Forelimb muscle (tissue), 1 donor: ENCODE measurements around the gene TCAF1. TPM values are rescaled to one million over a fixed set of nuclear protein-coding genes. Genes with fewer than 3 reads are reported as not detected.
"Not testable (repeated sequence)": the region's sequence is repeated elsewhere in the genome, so short reads cannot be mapped to it uniquely, and the experiment has no call there.

Experiments
- DNase-seq: peaks from one replicate; pipeline ENCODE4 v3.0.0-alpha.2; 2013; ENCODE audit warnings: low read depth
- polyA plus RNA-seq: library from polyadenylated mRNA; unstranded; fragments of 120-200 nt; gene quantifications from one replicate; pipeline ENCODE4 v1.2.1, GENCODE V29; 2013; ENCODE audit not compliant: insufficient read length

Gene TCAF1
- polyA plus RNA-seq, 1 donor = 206 TPM

DNA sequence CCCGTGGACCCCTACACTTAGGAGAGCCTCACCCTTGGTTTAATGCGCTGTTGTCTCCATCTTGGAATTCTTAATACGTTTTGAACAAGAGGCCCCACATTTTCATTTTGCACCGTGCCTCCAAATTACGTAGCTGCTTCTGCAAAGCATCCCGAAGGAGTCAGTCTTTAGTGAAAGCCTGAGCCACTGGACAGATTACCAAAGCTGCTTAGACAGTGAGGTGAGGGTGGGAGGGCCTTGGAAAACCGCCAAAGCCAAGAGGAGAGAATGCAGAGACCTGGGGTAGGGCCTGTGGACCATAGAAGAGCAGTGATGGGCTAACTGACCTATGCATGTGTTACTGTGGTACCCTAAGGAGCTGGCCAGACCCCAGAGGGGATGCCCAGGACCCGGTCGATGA is 4.2 kb upstream of the TCAF1 start:
- no peak for DNase-seq

DNA sequence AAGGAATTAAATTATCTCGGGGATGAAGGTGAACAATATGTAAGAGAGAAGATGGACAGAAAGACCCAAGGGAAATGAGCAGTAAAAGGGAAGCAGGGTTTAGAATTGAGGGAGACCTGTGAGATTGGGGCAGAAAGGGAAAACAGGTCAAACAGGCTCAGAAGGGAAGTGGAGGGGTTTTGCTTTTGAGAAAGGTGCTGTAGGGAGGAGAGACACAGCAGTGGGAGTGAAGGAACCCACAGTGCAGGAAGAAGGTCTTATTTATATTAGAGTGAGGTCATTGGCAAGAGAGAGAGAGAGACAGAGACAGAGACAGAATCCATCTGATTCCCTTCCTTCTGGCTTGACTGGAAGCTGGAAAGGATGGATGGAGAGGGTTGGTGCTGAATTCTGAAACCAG is 3.5 kb upstream of the TCAF1 start:
- DNase-seq = no peak

DNA sequence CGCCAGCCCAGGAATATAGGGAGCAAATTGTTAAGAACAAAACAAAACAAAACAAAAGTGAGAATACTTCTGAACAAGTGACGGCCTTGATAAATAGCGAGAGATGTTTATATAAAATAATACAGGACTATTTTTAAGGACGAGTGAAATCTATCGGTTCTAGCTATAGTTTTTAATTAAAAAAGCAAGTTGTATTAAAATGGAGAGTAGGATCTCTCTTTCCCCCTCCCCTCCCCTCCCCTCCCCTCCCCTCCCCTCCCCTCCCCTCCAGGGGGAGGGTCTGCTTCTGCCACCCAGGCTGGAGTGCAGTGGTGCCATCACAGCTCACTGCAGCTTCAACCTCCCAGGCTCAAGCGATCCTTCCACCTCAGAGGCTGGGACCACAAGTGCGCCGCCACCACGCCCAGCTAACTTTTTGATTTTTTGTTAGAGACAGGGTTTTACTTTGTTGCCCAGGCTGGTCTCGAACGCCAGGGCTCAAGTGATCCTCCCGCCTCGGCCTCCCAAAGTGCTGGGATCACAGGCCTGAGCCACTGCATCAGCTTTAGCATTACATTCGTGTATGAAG is 440 bp upstream of the TCAF1 start:
- no peak for DNase-seq

DNA sequence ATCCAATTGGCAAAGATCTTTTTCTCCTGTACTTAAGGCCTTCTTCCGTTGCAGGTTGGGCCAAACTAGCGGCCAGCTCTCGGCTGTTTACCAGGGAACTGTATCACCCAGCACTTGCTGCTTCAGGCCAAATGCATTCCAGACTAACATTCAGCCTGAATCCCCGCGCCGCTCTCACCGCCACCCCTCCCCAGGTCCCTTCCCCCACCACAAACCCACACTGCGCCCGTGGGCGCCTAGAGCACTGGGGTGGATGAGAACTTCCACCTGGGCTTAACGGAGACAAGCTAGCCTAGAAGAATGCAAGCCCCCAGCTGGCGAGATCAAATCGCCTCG is 676 bp downstream of the TCAF1 start:
- no peak for DNase-seq

DNA sequence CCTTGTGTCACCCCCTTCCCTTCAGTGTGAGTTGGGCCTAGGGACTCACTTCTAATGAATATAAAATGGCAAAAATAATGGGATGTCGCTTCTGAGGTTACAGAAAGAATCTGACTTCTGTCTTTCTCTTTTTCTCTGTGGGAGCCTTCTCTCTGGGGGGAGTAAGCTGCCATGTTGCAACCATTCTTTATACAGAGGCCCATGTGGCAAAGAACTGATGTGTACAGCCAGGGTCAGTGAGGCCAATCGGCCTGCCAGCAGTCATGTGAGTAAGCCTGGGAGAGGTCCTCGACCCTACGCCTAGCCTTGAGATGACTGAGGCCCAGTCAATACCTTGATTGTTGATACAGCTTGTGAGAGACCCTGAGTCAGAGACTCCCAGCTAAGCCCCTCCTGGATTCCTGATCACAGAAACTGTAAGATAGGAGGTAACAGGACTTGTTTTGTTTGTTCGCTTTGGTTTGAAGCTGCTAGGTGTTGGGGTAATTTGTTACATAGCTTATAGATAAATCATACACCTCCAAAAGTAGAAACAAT is 1.7 kb downstream of the TCAF1 start:
- no peak for DNase-seq

DNA sequence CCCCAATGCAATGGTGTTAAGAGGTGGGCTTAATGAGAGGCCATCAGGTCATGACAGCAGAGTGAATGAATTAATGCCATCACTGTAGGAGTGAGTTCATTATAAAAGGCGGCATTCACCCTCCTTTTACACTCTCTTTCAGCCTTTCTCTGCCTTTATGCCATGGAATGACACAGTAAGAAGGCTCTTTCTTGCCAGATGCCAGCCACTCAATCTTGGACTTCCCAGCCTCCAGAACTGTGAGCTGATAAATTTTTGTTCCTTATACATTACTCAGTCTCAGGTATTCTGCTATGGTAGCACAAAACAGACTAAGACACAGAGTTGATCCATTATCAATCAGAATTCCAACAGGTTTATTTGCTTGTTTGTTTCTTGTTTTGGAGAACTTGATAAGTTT is 3.2 kb downstream of the TCAF1 start:
- DNase-seq = no peak

DNA sequence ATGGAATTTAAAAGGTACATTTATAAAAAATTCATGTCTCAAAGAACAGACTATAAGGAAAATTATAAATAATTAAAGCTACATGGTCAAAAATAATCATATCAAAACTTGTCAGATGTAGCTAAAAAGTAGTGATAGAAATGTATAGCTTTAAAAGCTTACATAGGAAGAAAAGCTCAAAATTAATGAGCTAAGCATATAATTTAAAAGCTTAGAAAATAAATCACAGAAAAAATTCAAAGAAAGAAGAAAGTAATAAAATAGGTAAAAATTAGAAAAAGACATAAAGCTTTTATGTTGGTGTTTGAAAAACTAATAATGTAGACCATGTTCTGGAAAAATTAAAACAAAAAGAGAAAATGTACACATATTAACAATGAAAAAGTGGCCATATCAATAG is 5.3 kb downstream of the TCAF1 start:
- DNase-seq = no peak

DNA sequence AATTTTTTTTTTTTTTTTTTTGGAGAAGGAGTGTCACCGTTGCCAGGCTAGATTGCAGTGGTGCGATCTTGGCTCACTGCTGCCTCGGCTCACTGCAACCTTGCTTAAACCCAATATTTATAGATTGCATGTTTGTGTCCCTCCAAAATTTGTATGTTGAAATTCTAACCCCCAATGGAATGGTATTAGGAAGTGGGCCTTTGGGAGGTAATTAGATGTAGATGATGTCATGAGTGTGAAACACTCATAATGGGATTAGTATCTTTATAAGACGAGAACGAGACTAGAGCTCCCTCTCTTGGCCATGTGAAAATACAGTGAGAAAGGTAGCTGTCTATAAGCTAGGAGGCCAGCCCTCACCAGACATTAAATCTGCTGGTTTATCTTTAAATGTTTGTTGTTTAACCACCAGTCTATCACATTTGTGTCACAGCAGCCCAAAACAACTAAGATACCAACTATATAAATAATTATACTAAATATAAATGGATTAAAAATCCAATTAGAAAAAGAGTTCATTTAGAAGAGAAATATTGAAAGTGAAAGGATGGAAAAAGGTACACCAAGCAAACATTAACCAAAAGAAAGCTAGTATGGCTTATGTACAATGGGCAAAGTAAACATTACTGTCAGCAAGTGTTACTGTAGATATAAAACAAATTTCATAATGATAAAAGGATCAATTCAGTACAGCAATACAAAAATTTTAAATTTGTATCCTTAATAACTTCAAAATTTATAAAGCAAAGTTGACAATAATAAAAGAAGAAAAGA is 9.3 kb downstream of the TCAF1 start:
- DNase-seq = no peak

DNA sequence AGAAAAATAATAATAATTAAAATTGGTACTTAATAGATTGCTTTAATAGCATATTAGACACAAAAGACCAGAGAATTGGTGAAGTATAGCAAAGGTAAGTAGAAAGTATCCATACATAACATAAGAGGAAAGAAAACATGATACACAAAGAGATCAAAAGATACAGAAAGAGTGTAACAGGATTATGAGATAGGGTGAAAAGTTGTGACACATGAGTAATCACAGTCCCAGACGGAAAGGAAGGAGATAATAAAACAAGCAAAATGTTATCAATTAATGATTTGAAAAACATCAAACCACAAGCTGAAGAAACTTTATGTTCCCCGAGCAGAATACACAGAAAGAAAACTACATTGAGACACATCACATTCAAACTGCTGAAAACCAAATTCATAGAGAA is 10.5 kb downstream of the TCAF1 start:
- no peak for DNase-seq

DNA sequence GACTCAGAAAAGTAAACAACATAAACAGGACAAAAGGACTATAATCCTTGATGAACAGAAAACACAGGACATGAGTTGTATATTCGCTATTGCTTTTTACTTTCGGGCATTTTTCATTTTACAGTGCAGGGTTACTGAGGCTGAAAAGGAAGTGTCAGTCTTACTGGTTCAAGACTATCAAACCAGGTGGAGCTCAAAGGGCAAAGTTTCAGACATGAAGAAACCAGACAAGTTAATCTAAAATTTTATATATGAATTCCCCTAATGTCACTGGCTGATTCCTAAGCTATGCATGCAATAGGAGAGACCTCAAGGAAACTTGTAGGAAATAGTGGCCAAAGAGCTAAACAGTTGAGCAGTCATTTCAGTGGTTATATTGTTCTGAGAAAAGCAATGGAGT is 11.4 kb downstream of the TCAF1 start:
- DNase-seq = no peak

DNA sequence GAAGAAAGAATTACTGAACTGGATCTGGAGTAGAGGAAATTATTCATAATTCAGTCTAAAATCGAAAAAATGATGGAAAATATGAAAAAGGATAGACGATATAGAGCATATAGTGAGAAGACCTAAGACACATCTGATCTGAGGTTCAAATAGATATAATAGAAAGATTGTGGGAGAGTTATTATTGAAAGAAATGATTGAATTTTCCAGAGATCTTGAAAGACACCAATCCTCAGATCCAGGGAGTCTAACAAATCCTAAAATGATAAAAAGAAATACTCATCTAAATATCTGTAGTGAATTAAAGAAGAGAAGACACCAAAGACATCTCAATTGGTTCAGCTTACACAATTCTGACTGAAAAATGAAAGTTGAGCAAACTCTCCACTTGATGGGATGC is 12.9 kb downstream of the TCAF1 start:
- no peak for DNase-seq

DNA sequence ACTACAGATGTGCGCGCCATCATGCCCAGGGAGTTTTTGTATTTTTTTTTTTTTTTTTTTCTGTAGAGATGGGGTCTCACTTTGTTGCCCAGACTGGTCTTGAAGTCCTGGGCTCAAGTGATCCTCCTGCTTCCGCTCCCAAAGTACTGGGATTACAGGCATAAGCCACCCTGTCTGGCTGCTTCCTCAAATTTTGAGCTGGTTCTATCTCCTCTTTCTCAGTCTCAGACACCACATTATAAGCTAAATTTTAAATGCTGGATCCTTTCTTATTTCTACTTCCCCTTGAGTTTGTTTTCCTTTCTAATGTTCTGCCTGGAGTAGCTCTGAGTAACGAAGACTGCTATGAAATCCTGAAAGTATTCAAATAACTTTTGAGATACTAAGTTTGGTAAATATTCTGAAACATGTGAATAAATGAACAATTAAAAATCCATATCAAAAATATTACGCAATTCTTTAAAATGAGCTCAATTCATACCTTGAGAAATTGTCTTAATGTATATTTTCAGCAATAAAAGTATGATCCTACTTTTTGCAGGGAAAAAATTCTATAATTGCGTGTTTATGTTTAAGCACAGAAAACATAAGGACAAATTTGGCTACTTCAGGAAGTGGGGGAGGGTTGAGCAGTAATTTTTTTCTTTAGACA is 15.0 kb downstream of the TCAF1 start:
- DNase-seq = no peak

DNA sequence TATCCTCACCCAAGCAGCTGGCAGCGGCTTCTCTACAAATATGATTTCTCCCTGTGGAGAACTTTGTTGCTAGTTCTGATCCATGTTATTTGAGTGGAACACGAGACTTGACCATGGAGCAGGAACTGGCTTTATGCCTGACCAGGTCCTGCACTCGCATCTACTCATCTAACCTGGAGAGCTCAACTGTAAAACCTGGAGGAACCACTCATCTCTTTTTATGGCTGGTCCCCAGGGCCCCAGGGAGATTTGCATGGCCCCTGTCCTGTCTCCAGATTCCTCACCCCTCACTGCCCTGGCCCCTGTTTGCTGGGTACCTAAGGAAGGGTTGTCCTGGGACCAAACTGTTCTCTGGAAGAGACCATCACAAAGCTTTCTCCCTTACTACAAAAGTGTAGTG is 16.0 kb downstream of the TCAF1 start:
- no peak for DNase-seq

DNA sequence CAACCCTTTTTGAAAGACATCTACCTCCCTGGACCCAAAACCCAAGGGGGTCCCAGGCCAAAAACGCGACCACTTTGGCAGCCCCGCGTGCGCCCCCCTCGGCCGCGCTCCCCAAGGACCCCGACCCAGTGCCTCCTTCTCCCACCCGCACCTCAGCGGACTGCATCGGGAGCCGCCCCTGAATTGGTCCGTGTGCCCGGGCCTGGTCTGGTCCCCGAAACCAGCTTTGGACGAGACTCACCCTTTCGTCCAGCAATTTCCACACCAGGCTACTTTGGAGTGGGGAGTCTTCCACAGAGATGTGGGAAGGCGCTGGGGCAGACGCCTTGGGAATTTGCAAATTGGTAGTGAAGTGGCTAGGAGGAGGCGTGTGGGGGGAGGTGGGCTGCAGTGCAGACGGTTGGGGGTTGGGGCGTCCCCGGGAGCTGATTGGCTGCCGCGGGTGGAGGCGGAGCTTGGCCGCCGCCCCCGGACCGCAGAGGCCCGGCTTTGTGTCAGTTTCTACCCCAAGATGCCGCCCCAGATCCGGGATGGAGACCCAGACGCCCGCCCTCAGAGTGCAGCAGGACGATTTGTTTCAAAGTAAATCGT is 16.9 kb downstream of the TCAF1 start:
- DNase-seq = no peak

DNA sequence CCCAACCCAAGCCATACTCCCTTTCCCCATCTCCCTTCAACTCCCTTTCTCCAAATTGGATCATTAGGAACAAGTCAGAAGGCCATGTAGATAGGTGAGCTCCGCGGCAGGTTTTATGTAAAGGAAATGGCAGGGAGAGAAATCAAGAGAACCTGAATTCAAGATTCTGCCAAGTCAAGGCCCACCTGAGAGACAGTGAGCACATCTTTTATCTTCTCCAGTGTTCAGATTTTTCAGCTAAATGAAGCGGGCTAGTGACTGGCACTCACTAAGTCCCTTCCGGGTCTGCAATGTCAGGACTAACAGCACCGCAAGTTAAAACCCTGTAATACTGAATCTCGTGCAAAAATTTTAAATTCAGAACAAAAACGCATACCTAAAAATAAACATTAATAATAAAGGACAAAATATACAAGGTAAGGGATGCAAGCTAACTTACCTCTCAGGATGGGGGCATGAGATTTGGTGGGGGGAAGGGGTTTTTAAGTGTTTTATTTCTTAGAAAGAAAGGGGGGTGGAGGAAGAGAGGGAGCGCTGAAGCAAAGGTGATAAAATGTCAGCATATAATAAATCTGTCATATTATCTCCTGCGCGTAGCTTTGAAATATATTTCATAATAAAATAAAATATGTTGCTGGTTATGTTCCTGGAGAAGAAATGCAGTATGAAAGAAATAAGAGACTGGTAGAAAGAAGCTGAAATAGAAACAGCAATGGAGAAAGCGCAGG is 17.6 kb downstream of the TCAF1 start:
- no peak for DNase-seq

DNA sequence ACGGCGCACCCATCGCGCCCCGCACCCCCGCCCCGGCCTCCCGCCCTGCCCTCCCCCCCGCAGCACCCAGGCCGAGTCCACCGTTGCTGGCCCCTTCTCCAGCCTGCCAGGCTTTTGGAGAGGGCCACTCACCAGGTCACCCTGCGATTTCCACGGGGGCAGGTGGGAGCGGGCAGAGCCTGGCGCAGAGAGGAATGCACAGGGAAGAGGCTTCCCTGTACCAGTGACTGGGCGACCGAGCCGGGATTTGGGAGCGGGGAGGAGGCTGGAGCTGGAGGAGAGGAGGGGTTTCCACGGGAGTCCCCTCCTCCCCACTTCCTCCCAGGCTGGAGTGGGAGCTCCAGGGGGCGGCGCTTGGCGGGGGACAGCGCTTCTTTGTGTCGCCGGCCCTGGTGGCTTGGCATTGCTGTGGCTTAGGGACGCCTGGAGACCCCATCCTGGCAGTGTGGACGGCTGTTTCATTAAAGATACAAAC is 19.3 kb downstream of the TCAF1 start:
- DNase-seq = no peak

DNA sequence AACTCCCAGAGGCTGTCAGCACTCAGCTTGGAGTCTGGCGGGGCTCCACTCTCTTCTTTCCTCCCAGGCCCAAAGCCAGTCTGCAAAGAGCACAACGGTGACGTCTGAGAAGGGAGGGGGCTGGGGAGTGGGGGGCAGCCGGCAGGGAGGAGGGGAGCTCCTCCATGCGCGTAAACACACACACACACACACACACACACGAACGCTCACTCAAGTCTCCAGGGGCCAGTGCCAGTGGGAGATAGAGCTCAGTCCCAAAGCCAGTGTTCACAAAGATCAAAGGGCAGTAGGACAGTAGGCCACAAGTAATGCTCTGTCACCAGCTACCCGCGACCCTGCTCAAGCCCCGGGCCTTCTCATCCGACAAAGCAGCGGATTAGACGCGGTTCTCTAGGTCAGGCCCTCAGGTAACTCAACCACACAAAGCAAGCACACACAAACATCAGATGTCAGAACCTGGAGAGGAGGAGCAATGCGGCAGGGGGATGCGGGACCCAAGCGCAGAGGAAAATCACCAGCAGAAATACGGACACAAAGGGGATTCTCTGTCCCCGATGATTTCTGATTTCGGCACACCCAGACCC is 19.9 kb downstream of the TCAF1 start:
- no peak for DNase-seq

DNA sequence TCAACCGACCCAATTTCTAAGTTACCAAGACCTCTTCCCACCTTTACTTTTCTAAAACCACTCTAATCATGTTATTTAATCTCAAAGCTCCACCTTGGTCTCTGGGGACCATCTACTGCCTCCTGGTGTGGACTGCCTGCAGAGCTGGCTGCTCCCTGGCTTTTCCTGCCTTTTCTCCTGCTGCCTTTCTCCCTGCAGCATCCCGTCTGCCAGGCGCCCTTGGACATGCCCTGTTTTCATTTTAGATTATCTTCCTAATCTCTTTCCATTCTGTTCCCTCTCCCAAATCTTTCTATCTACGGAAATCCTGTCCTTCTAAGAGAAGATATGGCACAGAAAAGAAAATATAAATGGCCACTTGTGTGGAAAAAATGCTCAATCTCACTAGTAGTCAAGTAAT is 23.1 kb downstream of the TCAF1 start:
- DNase-seq = no peak

DNA sequence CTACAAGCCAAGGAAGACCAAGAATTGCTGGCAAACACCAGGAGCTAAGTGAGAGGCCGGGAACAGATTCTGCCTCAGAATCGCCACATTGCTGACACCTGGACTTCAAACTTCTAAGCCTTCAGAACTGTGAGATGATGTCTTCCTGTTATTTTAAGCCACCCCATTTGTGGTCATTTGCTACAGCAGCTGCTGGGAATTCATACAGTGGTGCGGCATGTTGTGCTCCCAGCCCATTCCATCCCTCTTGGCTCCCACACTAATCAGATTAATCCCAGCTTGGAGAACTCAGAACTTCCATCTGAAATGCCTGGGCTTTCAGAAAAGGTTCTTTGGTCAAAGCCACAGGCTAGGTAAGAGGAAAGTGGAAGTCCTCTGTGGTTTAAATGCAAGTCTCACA is 24.9 kb downstream of the TCAF1 start:
- no peak for DNase-seq

DNA sequence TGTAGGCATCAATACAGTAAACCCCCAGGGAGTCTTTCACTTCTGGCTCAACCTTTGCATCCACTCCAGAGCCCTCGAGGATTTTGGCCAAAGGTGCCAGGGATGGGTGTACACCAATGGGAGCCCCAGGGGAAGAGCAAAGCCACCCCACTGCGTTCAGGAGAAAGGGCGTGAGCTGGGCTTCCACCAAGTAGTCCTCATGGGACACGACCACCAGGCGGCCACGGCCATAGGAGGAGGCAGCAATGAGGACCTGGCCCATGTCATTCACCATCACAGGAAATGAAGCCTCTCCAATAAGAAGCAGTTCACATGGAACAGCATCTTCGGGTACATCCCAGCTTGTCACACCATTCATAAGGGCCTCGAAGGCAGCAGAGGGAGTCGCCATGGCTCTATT is 25.8 kb downstream of the TCAF1 start:
- no peak for DNase-seq

DNA sequence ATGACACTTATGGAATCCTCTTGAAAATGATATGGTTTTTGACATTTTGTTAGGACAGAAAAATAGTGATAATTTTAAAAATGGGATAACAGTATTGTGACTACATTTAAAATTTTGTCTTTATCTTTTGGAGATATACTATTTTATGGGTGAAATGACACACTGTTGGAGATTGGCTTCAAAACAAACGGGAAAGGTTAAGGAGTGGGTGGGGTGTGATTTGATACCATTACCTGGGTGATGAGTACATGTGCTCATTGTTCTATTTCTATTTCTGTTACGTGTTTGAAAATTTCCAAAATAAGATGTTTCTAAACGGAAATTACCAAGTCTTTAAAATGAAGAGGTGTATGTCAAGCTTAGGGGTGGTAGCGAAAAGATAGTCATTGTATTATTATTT is 28.7 kb downstream of the TCAF1 start:
- not testable (repeated sequence) for DNase-seq

DNA sequence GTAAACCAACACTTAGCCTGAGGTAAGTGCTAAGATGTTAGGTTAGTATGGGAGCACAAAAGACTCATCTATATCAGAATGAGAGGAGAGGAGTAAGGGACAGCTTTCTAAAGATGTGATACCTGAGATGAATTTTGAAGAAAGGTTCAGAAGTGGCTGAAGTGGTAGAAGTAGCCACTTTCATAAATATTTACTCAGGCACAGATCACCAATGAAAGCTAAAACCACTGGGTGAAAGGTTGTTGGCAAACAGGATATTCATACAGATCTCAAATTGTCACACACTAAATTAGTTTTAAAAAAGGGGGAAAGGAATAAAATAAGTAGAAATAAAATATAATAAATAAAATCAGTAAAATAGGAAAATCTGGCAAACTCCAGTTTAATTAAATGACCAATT is 30.4 kb downstream of the TCAF1 start:
- DNase-seq = not testable (repeated sequence)
